Frontal cortex (tissue), 4 donors: ENCODE results near the gene CERS2. TPM values are rescaled to one million over a fixed set of nuclear protein-coding genes. Genes with fewer than 3 reads are reported as not detected.

Source experiments
- DNase-seq, 2 donors: peaks; one replicate each; pipeline ENCODE4 v3.0.0; 2012; ENCODE audit warnings: low spot score in 2 of 2
- FAIRE-seq: peaks from 2 replicates; lab custom pipeline; 2012; peaks lifted over from hg19 to GRCh38; lab: Jason Lieb, UNC
- total RNA-seq: library from RNA; depleted of rRNA; stranded (reverse); fragments of >200 nt; gene quantifications from one replicate; pipeline ENCODE4 v1.2.3, GENCODE V29; 2014
- donor health status: control.
- donor health status: control.
- donor health status: control.

The CERS2 gene
- 30.2 TPM for total RNA-seq

- FAIRE-seq = no peak
Measured at GRCh38 chr1:150974580-150975478, at the start of gene CERS2. Gene CERS2, minus strand, starts transcription at chr1:150974835. Its CDS starts 5,745 bp downstream, at chr1:150969090.

GRCh38 chr1:151013518-151013917 is 38.9 kb upstream of the CERS2 start:
- FAIRE-seq (no peak), DNase-seq (no peak)

More at GRCh38 chr1:150974580-150975478, at the start of gene CERS2:
- DNase-seq = peak; percentile 80 to 86

GRCh38 chr1:151012684-151013471 is 38.2 kb upstream of the CERS2 start:
- no peak for DNase-seq
- FAIRE-seq = no peak

- DNase-seq (no peak), FAIRE-seq (no peak)
Measured at GRCh38 chr1:151011154-151011850, 36.7 kb upstream of the CERS2 start.

- no peak for FAIRE-seq
- DNase-seq = no peak
Measured at GRCh38 chr1:151010346-151010726, 35.7 kb upstream of the CERS2 start.

- no peak for DNase-seq
- FAIRE-seq = no peak
Measured at GRCh38 chr1:151009674-151010345, 35.2 kb upstream of the CERS2 start.

- no peak for DNase-seq
- no peak for FAIRE-seq
Measured at GRCh38 chr1:151009206-151009587, 34.6 kb upstream of the CERS2 start.

GRCh38 chr1:151008244-151009205 is 33.9 kb upstream of the CERS2 start, which contains the start of gene PRUNE1:
Gene PRUNE1, plus strand, starts transcription at chr1:151008449. Its CDS starts 184 bp downstream, at chr1:151008633.
- FAIRE-seq = no peak
- peak; percentile 91 to 97 for DNase-seq

- DNase-seq = no peak
- FAIRE-seq = no peak
Measured at GRCh38 chr1:151007853-151008243, 33.2 kb upstream of the CERS2 start.

- DNase-seq (peak; percentile 74), FAIRE-seq (no peak)
Measured at GRCh38 chr1:151006327-151007052, 31.9 kb upstream of the CERS2 start, which contains the start of gene MINDY1. Gene MINDY1, minus strand, starts transcription at chr1:151006902. Its CDS starts 4,285 bp downstream, at chr1:151002617.

- DNase-seq = no peak
Measured at GRCh38 chr1:151005729-151006319, 31.2 kb upstream of the CERS2 start.

GRCh38 chr1:151003180-151003579 is 28.5 kb upstream of the CERS2 start:
- DNase-seq (no peak), FAIRE-seq (no peak)

More at GRCh38 chr1:151005729-151006319, 31.2 kb upstream of the CERS2 start:
- no peak for FAIRE-seq

- FAIRE-seq (no peak), DNase-seq (no peak)
Measured at GRCh38 chr1:151002611-151003010, 28.0 kb upstream of the CERS2 start.

- no peak for DNase-seq
- FAIRE-seq = no peak
Measured at GRCh38 chr1:151002051-151002450, 27.4 kb upstream of the CERS2 start.

- no peak for FAIRE-seq
Measured at GRCh38 chr1:151001602-151002001, 27.0 kb upstream of the CERS2 start.

GRCh38 chr1:151000408-151000807 is 25.8 kb upstream of the CERS2 start:
- no peak for DNase-seq
- no peak for FAIRE-seq

More at GRCh38 chr1:151001602-151002001, 27.0 kb upstream of the CERS2 start:
- no peak for DNase-seq

- no peak for FAIRE-seq
- DNase-seq = no peak
Measured at GRCh38 chr1:150999926-151000325, 25.3 kb upstream of the CERS2 start.
